Activated gamma-delta T cell treated with Interleukin-2 at 50 U/mL for 16 hours (primary cell): ENCODE data around the gene FYB2.
A peak's percentile ranks its signal among the peaks of the same experiment; 100 is the strongest.

ENCODE experiments used
- DNase-seq: peaks from one replicate; pipeline ENCODE4 v3.0.0-alpha.2; 2020

FYB2 gene

GRCh38 chr1:56834137-56834900, 15.1 kb upstream of the FYB2 start:
- no peak for DNase-seq

- no peak for DNase-seq
These were observed 13.9 kb upstream of the FYB2 start for GRCh38 chr1:56833088-56833487.

DNA sequence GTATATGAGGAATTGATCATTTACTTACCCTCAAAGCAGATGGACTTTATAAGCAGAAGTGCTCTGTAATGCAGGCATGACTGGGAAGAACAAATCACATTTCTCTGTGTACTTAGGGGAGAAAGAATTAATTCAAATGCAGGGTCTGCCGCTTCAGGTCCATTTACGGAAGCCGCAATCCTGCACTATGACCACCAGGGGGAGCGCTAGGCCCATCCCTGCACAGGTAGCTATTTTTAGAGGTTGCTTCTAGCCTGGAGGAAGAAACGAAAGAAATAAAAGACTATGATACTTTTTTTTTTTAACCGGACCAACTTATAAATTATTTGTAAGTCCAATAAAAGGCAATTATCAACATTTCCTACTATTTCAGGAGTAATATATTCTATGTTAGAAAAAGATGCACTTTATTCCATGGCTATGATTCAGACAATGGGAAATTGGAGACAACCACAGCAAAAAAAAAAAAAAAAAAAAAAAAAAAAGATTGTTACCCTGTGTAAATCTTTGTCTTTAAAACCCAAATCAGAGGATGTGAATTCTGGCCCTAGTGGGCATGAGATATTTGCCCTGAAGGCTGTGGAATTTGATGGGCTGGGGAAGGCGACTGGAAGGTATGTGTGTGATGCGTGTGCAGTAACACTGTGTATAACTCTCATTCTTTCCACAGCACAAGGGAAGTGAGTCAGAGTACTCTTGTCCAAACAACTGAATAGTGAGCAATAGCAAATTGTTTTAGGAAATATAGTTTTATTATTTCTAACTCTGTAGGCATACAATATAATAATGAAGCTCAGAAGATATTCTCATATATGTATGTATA, 12.9 kb upstream of the FYB2 start:
- peak; percentile 66 for DNase-seq

DNA sequence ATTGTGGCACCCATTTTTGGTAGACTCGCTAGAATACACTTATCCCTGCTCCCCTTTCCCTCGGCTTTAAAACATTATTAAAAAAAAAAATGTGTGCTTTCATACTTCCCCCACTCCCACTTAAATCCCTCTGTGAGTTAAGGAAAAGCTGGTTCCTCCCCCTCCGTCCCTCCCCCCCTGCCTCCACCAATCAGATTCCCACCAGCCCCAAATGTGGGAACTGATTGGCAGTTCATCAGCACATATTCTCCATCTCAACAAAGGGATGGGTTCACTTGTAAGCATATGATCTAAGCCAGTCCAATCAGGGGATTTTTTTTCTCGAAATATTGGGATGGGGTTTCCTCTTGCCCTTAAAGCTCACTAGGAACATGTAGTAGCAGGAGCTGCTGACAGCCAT, 10.8 kb upstream of the FYB2 start:
- DNase-seq: no peak

GRCh38 chr1:56827711-56828110, 8.5 kb upstream of the FYB2 start:
- no peak for DNase-seq

GRCh38 chr1:56825436-56825835, 6.2 kb upstream of the FYB2 start:
- no peak for DNase-seq

DNA sequence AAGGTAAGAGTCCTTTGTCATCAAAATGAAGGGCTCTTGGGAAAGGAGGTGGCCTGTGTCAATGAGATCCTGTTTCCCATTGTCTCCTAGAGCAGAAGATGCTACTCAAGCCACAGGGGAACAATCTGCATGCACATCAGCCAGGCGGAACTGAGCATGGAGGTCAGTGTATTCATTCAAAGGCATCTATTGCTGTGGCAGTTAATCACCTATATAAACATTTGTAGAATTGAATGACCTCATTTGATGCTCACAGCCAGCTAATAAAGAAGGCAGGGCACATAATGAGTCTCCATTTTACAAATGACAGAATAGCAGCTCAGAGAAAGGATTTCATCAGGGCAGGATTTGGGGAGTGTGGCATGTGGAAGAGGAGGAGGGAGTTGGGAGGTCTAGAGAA, 5.7 kb upstream of the FYB2 start:
- DNase-seq: no peak

DNA sequence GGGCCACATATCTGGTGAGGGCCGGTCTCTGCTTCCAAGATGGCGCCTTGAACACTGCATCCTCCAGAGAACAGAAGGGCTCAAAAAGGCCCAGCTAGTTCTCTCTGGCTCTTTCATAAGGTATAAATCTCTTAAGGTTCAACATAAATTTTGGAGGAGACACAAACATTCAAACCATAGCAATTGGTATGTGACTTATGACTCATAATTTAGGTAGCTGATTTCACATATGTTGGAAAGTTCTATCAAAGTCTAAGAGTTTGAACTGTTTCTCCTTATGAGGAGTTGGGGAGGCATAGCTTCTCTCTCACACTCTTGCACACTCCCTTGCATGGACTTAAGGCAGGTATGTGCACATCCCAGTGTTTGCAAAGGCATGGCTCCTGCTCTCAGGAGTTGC, 5.1 kb upstream of the FYB2 start:
- DNase-seq: no peak

GRCh38 chr1:56821462-56821797, 2.2 kb upstream of the FYB2 start:
- DNase-seq: no peak

DNA sequence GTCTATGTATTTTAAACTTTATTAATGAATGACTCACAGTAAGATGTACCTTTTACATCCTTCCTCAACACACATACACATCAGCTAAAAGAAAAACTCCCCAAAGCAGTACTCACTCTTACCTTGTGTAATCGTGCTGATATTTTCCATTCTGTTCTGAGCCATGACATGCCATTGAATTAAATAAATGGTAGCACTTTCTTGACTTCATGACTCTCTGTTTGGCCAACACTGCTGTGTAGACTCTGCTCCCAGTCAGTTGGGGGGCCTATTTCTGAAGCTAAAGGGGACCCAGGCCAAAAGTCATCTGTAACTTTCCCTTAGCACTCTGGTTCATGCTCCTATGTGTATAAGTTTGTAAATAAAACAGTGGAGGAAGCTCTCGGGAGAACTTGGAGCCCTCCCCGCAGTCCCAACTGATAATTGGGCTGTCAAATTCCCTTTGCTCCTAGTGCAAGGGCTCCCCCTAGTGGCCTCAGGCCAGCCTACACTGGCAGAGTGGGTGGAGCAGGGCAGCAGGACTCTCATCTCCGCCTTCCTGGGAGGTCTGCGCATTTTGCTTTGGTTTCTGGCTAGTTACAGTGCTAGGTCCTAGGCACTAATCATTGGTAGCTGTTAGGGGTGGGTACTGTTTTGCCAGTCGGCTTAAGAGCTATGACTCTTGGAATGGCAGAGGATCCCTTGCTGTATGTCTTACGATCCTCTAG, 1.7 kb upstream of the FYB2 start:
- DNase-seq: peak; percentile 38

DNA sequence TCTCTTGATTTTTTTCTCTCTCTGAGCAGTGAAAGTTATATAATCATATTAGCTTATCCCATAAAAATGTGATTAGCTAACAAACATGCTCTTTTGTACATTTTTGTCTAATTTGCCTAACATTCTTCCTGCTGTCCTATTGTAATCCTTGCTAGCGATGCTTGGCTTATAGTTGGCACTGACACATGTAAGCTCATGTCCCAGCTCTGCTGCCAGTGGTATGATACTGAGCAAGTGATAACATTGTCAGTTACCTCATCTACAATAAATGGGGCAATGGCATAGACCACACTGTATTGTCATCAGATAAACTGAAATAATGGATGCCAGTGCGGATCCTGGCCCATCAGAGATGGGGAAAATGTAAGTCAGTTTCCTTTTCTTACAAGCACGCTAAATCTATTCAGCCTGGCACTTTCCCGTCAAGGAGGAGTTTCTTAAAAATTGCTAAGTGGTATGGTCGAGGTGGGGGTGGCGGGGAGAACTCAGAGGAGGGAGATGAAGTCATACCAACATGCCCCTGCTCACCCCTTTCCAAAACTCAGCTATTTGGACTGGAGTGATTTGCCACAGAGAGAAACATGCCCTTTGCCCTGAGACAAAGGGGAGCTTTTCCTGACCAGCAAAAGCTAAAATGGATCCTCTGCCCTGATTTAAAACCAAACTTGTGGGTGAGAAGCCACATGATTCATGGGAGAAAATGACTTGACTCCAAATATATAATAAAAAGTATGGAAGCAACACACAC, 1.3 kb downstream of the FYB2 start:
- no peak for DNase-seq

GRCh38 chr1:56816909-56817308, 2.3 kb downstream of the FYB2 start:
- DNase-seq: no peak

DNA sequence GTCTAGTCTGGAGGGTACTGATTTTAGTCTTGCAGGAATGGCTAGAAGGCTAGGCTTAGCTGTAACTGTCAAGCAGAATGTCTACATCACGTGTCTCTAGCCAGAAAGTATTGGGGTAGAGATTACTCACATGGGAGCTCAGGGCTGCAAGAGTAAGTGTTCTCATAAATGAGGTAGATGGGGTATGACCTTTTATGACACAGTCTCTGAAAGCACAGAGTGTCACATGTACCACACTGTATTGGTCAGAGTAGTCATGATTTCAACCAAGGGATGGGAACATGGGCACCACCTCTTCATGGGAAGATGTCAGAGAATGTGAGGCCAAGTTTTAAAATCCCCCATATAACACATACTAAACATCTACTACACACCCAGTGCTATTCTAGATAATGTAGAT, 2.9 kb downstream of the FYB2 start:
- no peak for DNase-seq

GRCh38 chr1:56814205-56814604, 5.0 kb downstream of the FYB2 start:
- DNase-seq: no peak

GRCh38 chr1:56811331-56811730, 7.9 kb downstream of the FYB2 start:
- DNase-seq: no peak

- no peak for DNase-seq
These were observed 10.8 kb downstream of the FYB2 start for GRCh38 chr1:56808410-56808809.

DNA sequence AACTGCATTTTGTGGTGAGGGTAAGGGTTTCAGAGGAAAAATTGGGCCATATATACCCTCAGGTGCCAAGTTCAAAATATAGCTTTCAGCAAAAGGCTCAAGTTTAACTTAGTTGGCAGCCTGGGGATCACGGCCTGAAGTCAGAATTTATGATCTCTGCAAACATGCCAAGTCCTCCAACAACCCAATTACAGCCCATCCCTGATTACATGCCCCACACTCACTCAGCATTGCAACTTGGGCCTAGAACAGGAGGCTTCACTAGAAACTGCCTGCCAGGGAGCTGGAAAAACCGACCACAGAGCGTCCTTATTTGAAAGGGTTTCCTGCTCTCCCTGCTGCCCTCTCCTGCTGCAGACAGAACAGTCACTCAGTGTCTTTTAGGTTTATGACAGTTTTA, 12.4 kb downstream of the FYB2 start:
- no peak for DNase-seq

- DNase-seq: no peak
These were observed 15.5 kb downstream of the FYB2 start for GRCh38 chr1:56803561-56804156.

DNA sequence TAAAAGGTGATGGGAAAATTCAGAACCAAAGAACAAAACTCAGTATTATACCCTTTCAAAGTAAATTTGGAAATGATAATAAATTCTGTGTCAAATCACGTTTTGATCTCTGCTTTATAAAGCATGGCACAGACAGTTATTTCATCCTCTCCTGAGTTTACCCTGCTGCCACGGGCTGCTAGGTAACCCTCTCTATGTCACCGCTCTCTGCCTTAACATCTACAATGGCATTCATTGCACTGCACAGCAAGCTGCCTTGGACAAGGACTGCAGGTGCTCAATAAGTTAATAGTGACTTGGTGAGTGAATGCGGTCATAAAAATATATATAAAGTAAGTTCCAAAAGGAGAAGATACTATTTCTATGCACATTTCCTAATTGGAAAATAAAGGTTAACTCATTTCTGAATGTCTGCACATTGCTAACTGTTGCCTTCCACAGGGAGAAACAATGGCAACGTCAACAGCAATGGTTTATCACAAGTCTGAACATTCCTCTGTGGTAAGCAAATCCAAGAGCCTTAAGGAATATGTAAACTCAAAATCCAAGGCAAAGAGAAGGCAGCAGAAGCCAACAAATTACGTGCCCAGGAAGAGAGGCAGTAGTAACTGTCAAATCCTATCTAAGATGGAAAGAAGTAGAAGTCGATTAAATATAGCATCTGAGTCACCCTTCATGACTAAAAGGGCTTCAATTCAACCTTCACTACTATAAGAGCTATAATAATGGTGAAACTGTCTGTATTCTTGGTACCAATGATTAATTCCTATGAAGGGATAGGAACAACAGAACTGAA, 19.4 kb downstream of the FYB2 start:
- no peak for DNase-seq

DNA sequence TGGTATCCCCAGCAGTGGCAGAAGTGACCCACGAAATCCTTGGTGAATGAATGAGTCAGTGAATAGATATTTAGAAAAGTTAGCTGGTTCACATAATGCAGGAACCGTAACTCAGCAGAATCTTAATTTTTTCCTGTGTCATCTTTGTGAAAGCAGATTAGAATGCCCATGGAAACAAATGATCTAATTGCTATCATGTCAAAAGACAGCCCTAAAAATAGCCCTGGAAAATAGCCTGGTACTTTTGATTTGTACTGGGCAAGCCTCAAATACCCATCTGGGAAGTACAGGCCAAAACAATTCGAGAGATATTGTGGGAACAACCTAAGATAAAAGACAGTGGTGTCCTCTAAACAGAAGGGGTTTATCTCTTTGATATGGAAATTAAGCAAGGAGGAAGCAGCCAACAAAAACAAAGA, 21.1 kb downstream of the FYB2 start:
- DNase-seq: no peak

DNA sequence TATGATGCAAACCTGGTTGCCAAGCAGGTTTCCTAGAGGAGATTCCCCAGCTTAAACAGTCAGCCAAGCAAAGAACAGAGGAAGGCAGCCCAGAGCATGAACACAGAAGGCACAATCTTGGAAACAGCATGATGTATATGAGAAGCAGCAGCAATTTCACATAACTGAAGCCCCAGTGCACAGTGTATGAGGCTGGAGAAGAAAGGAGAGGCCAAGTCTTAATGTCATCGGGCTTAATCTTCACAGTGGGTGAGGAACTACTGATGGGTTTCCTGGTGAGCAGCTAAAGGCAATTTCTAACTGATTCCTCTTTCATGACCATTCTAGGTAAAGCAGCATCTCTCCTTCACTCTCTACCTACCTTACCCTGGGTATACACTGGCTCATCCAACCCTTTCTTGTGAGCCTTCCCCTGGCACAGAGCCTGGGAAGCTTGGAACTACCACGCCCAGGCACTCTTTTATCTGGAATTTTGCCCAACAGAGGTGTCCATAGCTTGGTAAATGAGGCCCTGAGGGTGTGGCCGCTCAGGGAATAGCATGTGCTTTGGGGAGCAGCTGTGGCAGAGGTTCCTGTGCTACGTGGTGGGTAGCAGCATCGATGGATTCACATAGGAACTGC, 22.0 kb downstream of the FYB2 start:
- no peak for DNase-seq
